BLaER1 treated with 17β-estradiol and CSF1 and Interleukin-3, amounts not matched to agents 10 nM and 100 nM (cell line): ENCODE results near the gene ZYG11B.
"Not testable (repeated sequence)": the region's sequence is repeated elsewhere in the genome, so short reads cannot be mapped to it uniquely, and the experiment has no call there.

Experiments used
- H3K27ac ChIP-seq, 11 experiments: shearing (Covaris generic); formaldehyde crosslinking; 2 replicates each; pipeline ENCODE4 v1.8.1; 2022
- H3K27me3 ChIP-seq, 11 experiments: shearing (Covaris generic); formaldehyde crosslinking; 2 replicates each; pipeline ENCODE4 v1.8.1; 2022
- H3K36me3 ChIP-seq, 11 experiments: shearing (Covaris generic); formaldehyde crosslinking; 2 replicates each; pipeline ENCODE4 v1.8.1; 2022
- H3K4me1 ChIP-seq, 10 experiments: shearing (Covaris generic); formaldehyde crosslinking; 2 replicates each; pipeline ENCODE4 v1.8.1; 2022
- H3K4me2 ChIP-seq, 11 experiments: shearing (Covaris generic); formaldehyde crosslinking; 2 replicates each; pipeline ENCODE4 v1.8.1; 2022
- H3K4me3 ChIP-seq, 10 experiments: shearing (Covaris generic); formaldehyde crosslinking; 2 replicates each; pipeline ENCODE4 v1.8.1; 2022
- H3K9ac ChIP-seq, 11 experiments: shearing (Covaris generic); formaldehyde crosslinking; 2 replicates each; pipeline ENCODE4 v1.8.1; 2022
- H3K9me3 ChIP-seq, 11 experiments: shearing (Covaris generic); formaldehyde crosslinking; replicated peaks in 1 of 11; 2 replicates each; pipeline ENCODE4 v1.8.1; 2022
- H4K20me1 ChIP-seq, 11 experiments: shearing (Covaris generic); formaldehyde crosslinking; 2 replicates each; pipeline ENCODE4 v1.8.1; 2022
- Cebpa-rat ChIP-seq, 11 experiments: shearing (Covaris generic); IDR thresholded peaks; 2 replicates each; pipeline ENCODE4 v1.8.1; 2022

The ZYG11B gene

DNA sequence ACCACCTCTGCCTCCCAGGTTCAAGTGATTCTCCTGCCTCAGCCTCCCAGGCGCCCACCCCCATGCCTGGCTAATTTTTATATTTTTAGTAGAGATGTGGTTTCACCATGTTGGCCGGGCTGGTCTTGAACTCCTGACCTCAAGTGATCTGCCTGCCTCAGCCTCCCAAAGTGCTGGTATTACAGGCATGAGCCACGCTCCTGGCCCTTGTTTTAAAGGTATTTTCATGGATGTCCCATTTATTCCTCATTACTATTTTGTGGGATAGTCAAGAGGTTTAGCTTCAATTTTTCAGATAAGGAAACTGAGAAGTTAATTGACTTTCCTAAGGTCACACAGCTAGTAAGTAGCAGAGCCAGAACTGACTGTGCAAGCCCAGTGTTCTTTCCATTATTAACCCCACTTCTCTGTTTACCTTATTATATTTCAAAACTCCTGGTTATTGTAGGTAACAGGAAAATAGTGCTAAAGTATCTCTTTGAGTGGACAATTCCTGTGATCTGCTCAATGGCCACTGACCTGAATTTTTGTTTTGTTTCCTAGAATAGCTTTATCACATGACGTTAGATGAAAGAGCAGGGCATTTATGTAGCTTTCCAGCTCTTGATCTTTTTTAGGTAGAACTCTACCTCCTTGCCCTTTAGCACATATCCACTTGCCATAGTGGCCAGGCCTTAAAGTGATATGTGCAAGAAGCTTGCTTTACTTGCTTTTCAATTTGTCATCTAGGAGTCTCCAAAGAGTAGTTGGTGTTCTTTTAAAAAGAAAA, 13.6 kb downstream of the ZYG11B start:
- H4K20me1 ChIP-seq, result peaks cover 0 to 80% (median 21%) of the 10 kb centered on the region in 11 experiments; a peak in 13 of 22 replicates
- no peak overlapping the region for H3K4me2 ChIP-seq
- H3K9me3 ChIP-seq, result peaks cover 7 to 35% (median 26%) of the 10 kb centered on the region in 11 experiments; a peak in 21 of 22 replicates
- peaks cover 10 to 44% (median 30%) of the 10 kb centered on the region in 11 experiments; a peak in 21 of 22 replicates for H3K36me3 ChIP-seq
- H3K27ac ChIP-seq, result no peak overlapping the region
- no peaks in the 10 kb centered on the region for H3K27me3 ChIP-seq
- peaks cover 0 to 3% (median 0%) of the 10 kb centered on the region in 10 experiments; a peak in 1 of 20 replicates for H3K4me1 ChIP-seq
- no peak overlapping the region for H3K4me3 ChIP-seq
- H3K9ac ChIP-seq, result no peak overlapping the region
- TF ChIP-seq Cebpa-rat (IDR thresholded peaks at IDR 0.05), result no peak

DNA sequence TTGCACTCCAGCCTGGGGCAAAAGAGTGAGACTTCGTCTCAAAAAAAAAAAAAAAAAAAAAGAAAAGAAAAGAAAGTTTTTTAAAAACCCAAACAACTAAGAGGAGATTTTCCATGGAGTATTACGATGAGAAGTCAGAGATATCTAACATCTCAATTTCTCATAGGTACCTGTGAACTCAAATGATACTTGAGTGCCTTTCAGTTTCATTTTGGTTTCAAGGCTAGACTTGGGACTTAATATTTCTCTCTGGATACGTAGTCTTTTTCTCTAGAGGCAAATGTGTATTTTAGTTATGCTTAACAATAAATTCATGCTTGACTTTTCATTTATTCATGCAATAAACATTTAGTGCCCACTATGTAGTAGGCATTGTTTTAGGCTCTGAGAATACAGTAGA, 15.0 kb downstream of the ZYG11B start:
- Histone ChIP-seq H3K4me1 (peaks cover 0 to 3% (median 0%) of the 10 kb centered on the region in 10 experiments; a peak in 1 of 20 replicates), H3K4me2 (no peak overlapping the region), H3K36me3 (peaks cover 10 to 37% (median 29%) of the 10 kb centered on the region in 11 experiments; a peak in 21 of 22 replicates), H4K20me1 (peaks cover 0 to 81% (median 27%) of the 10 kb centered on the region in 11 experiments; a peak in 13 of 22 replicates), H3K27me3 (no peaks in the 10 kb centered on the region), H3K4me3 (no peak overlapping the region), H3K9ac (no peak overlapping the region), H3K27ac (no peak overlapping the region), H3K9me3 (peaks cover 7 to 35% (median 26%) of the 10 kb centered on the region in 11 experiments; a peak in 21 of 22 replicates)
- TF ChIP-seq Cebpa-rat (IDR thresholded peaks at IDR 0.05), result no peak

DNA sequence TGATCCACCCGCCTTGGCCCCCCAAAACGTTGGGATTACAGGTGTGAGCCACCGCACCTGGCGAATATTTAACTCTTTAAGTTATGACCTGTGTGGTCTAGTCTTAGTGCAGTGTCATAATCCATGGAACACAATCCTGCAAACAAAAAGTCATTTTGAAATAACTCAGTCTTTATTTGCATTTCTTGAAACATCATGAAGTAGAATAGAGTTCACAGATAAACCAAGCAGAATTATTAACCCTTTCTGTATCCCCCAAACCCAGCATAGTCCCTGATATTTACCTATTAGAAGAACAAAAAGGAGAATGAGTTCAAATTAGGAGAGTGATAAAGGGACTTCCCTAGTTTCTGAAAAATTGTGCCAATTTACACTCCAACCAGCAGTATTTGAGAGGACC, 19.9 kb downstream of the ZYG11B start:
- Histone ChIP-seq H3K4me1 (peaks cover 20 to 38% (median 30%) of the 10 kb centered on the region in 10 experiments), H3K27ac (no peak overlapping the region), H3K4me2 (no peak overlapping the region), H3K27me3 (no peaks in the 10 kb centered on the region), H3K9ac (no peak overlapping the region), H4K20me1 (peaks cover 23 to 83% (median 41%) of the 10 kb centered on the region in 11 experiments; a peak in 18 of 22 replicates), H3K4me3 (no peak overlapping the region), H3K36me3 (peaks cover 10 to 18% (median 17%) of the 10 kb centered on the region in 11 experiments; a peak in 21 of 22 replicates), H3K9me3 (peaks cover 7 to 23% (median 18%) of the 10 kb centered on the region in 11 experiments; a peak in 21 of 22 replicates)
- no peak for TF ChIP-seq Cebpa-rat (IDR thresholded peaks at IDR 0.05)

DNA sequence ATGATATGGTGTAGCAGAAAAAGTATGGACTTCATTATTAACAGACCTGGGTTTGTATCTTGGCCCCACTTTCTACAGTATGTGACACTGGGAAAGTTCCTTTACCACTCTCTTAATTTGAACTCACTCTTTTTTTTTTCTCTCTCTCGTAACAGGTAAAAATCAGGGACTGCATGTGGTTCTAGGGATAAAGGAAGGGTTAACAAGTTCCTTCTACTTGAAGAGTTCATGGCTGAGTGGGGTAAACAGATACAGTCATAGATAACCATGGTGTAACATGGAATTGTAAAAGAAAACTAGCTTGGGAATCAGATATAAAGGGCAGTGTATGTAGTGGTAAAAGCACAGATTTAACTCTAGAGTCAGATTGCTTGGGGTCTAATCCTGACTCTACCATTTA, 21.2 kb downstream of the ZYG11B start:
- Histone ChIP-seq H3K4me3 (no peak overlapping the region), H3K4me1 (peaks cover 27 to 43% (median 37%) of the 10 kb centered on the region in 10 experiments), H3K9me3 (peaks cover 1 to 11% (median 6%) of the 10 kb centered on the region in 11 experiments; a peak in 20 of 22 replicates), H3K36me3 (peaks cover 1 to 12% (median 5%) of the 10 kb centered on the region in 11 experiments; a peak in 21 of 22 replicates), H3K27me3 (no peaks in the 10 kb centered on the region), H3K4me2 (no peak overlapping the region), H3K27ac (no peak overlapping the region), H4K20me1 (peaks cover 25 to 88% (median 51%) of the 10 kb centered on the region in 11 experiments; a peak in 19 of 22 replicates), H3K9ac (no peak overlapping the region)
- TF ChIP-seq Cebpa-rat (IDR thresholded peaks at IDR 0.05), result no peak

DNA sequence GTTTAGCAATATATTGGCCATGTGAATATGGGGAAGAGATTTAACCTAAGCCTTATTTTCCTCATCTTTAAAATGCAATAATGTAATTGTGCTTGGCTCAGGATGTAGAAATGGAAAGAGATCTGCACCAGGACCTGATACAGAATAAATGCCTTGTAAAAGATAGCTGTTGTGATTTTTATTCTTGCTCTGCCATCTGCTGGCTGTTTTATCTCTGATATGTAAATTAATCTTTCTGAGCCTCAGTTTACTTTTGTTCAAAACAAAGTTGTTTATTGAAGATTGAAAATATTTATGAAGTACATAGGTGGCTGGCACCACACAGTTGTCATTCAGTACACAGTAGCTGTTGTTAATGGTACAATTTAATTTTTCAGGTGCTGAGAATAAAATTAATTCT, 21.9 kb downstream of the ZYG11B start:
- H3K9ac ChIP-seq, result peak overlapping the region in 1 of 11 experiments; percentile 1; a peak in 1 of 22 replicates
- peaks cover 0 to 4% (median 0%) of the 10 kb centered on the region in 11 experiments; a peak in 1 of 22 replicates for H3K9me3 ChIP-seq
- peaks cover 25 to 95% (median 58%) of the 10 kb centered on the region in 11 experiments; a peak in 19 of 22 replicates for H4K20me1 ChIP-seq

DNA sequence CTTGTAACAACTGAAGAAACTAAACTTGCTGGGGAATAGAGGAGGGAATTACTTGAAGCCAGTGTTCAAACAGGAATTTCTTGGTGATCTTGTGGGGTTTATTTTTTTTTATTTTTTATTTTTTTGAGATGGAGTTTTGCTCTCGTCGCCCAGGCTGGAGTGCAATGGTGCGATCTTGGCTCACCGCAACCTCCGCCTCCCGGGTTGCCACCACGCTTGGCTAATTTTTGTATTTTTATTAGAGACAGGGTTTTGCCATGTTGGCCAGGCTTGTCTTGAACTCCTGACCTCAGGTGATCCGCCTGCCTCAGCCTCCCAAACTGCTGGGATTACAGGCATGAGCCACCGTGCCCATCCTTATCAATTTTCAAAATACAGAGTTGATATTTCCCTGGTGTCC, 23.2 kb downstream of the ZYG11B start:
- peak overlapping the region in 5 of 11 experiments; percentile 1 to 28 (median 14); a peak in 4 of 22 replicates for H3K9ac ChIP-seq
- not testable (repeated sequence) for H3K4me3 ChIP-seq, H3K27me3 ChIP-seq, H3K9me3 ChIP-seq
- H3K36me3 ChIP-seq, result peaks cover 0 to 19% (median 3%) of the 10 kb centered on the region in 11 experiments; a peak in 7 of 22 replicates
- H3K27ac ChIP-seq, result peak overlapping the region in 8 of 11 experiments; percentile 11 to 45 (median 38); a peak in 10 of 22 replicates
- peaks cover 25 to 96% (median 60%) of the 10 kb centered on the region in 11 experiments; a peak in 20 of 22 replicates for H4K20me1 ChIP-seq
- peaks cover 27 to 43% (median 37%) of the 10 kb centered on the region in 10 experiments for H3K4me1 ChIP-seq
- peak overlapping the region; percentile 44 to 86 (median 71); a peak in 21 of 22 replicates for H3K4me2 ChIP-seq

More for the DNA sequence above, 21.9 kb downstream of the ZYG11B start:
- peaks cover 0 to 11% (median 0%) of the 10 kb centered on the region in 11 experiments; a peak in 4 of 22 replicates for H3K36me3 ChIP-seq
- no peaks in the 10 kb centered on the region for H3K27me3 ChIP-seq
- no peak for TF ChIP-seq Cebpa-rat (IDR thresholded peaks at IDR 0.05)
- H3K4me2 ChIP-seq, result peak overlapping the region in 5 of 11 experiments; percentile 64 to 86 (median 75); a peak in 13 of 22 replicates
- H3K27ac ChIP-seq, result no peak overlapping the region
- H3K4me1 ChIP-seq, result peaks cover 27 to 43% (median 37%) of the 10 kb centered on the region in 10 experiments
- no peak overlapping the region for H3K4me3 ChIP-seq

DNA sequence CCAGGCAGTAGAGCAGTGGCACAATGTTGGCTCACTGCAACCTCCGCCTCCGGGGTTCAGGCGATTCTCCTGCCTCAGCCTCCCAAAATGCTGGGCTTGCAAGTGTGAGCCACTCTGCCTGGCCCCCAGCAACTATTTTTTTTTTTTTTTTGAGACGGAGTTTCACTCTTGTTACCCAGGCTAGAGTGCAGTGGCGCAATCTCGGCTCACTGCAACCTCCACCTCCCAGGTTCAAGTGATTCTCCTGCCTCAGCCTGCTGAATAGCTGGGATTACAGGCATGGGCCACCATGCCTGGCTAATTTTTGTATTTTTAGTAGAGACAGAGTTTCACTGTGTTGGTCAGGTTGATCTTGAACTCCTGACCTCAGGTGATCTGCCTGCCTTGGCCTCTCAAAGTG, 23.9 kb downstream of the ZYG11B start:
- H3K27me3 ChIP-seq, H3K4me3 ChIP-seq, H3K9me3 ChIP-seq, H3K9ac ChIP-seq: not testable (repeated sequence)
- peaks cover 25 to 96% (median 55%) of the 10 kb centered on the region in 11 experiments; a peak in 20 of 22 replicates for H4K20me1 ChIP-seq
- peaks cover 27 to 43% (median 37%) of the 10 kb centered on the region in 10 experiments for H3K4me1 ChIP-seq
- peak overlapping the region in 2 of 11 experiments; percentile 28 to 45; a peak in 2 of 22 replicates for H3K27ac ChIP-seq
- H3K4me2 ChIP-seq, result peak overlapping the region; percentile 44 to 86 (median 71); a peak in 21 of 22 replicates
- peaks cover 0 to 19% (median 4%) of the 10 kb centered on the region in 11 experiments; a peak in 7 of 22 replicates for H3K36me3 ChIP-seq

DNA sequence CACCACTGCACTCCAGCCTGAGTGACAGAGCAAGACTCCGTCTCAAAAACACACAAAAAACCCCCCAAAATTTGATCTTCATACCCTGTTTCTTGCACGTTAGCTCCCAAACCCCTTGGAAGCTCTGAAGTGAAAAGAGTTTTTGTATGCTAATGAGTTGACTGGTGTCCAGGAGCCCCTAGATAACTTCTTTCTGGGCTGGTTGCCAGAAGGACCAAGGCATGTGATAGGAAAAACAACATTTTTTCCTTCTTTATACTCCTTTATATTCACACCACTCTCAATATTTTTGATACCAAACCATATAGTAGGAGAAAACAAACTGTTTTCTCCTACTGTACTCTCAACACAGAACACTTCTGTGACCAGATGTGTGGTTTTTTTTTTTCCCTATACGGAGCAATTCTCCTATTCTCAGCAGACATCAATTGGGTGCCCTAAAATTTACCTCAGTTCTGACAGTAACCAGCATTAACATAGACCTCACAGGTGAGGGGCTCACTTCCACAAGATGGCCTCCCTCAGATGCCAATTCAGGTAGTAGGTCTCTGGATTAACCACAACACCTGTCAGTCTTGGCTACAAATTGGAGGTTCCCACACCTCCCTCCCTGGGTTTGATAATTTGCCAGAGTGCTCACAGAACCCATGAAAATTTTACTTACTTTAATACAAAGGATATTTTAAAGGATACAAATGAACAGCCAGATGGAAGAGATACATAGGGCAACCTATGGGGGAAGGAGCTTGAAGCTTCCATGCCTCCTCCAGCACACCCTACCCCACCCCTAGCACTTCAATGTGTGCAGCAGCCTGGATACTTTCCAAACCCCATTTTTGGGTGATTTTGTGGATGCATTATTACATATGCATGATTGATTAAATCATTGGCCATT, 25.6 kb downstream of the ZYG11B start:
- Histone ChIP-seq H3K9ac (no peak overlapping the region), H3K4me2 (peak overlapping the region in 2 of 11 experiments; percentile 8 to 11; a peak in 3 of 22 replicates), H3K27ac (no peak overlapping the region), H3K4me1 (peaks cover 27 to 43% (median 37%) of the 10 kb centered on the region in 10 experiments), H3K27me3 (no peaks in the 10 kb centered on the region), H3K9me3 (no peaks in the 10 kb centered on the region), H4K20me1 (peaks cover 25 to 93% (median 49%) of the 10 kb centered on the region in 11 experiments; a peak in 20 of 22 replicates), H3K4me3 (no peak overlapping the region), H3K36me3 (peaks cover 2 to 31% (median 11%) of the 10 kb centered on the region in 11 experiments; a peak in 21 of 22 replicates)
- TF ChIP-seq Cebpa-rat (IDR thresholded peaks at IDR 0.05), result no peak
